Activated CD4-positive, alpha-beta T cell treated with anti-CD3 and anti-CD28 coated beads for 4 hours (primary cell): ENCODE results near the gene SORCS3.

ENCODE experiments used
- DNase-seq, 2 donors: peaks; one replicate each; pipeline ENCODE4 v3.0.0-alpha.2; 2020

The SORCS3 gene

GRCh38 chr10:104779701-104780100 is 138.6 kb downstream of the SORCS3 start:
- DNase-seq, result no peak

- no peak for DNase-seq
Measured at GRCh38 chr10:104780165-104780564, 139.1 kb downstream of the SORCS3 start.

- DNase-seq, result no peak
Measured at GRCh38 chr10:104780946-104781595, 140.0 kb downstream of the SORCS3 start.

GRCh38 chr10:104784452-104784851 is 143.4 kb downstream of the SORCS3 start:
- DNase-seq, result no peak

- no peak for DNase-seq
Measured at GRCh38 chr10:104791471-104791870, 150.4 kb downstream of the SORCS3 start.

GRCh38 chr10:104795411-104795810 is 154.3 kb downstream of the SORCS3 start:
- DNase-seq, result no peak

GRCh38 chr10:104796823-104797222 is 155.7 kb downstream of the SORCS3 start:
- DNase-seq, result no peak

GRCh38 chr10:104802941-104803340 is 161.9 kb downstream of the SORCS3 start:
- DNase-seq, result no peak

GRCh38 chr10:104804880-104805279 is 163.8 kb downstream of the SORCS3 start:
- no peak for DNase-seq

GRCh38 chr10:104806801-104807200 is 165.7 kb downstream of the SORCS3 start:
- no peak for DNase-seq

GRCh38 chr10:104807581-104808310 is 166.7 kb downstream of the SORCS3 start:
- DNase-seq, result no peak

GRCh38 chr10:104809288-104810090 is 168.4 kb downstream of the SORCS3 start:
- no peak for DNase-seq

- DNase-seq, result no peak
Measured at GRCh38 chr10:104811166-104811565, 170.1 kb downstream of the SORCS3 start.

- DNase-seq, result no peak
Measured at GRCh38 chr10:104816501-104816900, 175.4 kb downstream of the SORCS3 start.

GRCh38 chr10:104819731-104820130 is 178.6 kb downstream of the SORCS3 start:
- no peak for DNase-seq

- DNase-seq, result no peak
Measured at GRCh38 chr10:104822088-104822487, 181.0 kb downstream of the SORCS3 start.

- DNase-seq, result no peak
Measured at GRCh38 chr10:104824380-104825006, 183.4 kb downstream of the SORCS3 start.

- no peak for DNase-seq
Measured at GRCh38 chr10:104831272-104831671, 190.2 kb downstream of the SORCS3 start.

- no peak for DNase-seq
Measured at GRCh38 chr10:104834580-104834979, 193.5 kb downstream of the SORCS3 start.

- DNase-seq, result no peak
Measured at GRCh38 chr10:104835422-104835821, 194.3 kb downstream of the SORCS3 start.

GRCh38 chr10:104842704-104843103 is 201.6 kb downstream of the SORCS3 start:
- no peak for DNase-seq

- DNase-seq, result no peak
Measured at GRCh38 chr10:104844073-104844472, 203.0 kb downstream of the SORCS3 start.

GRCh38 chr10:104850023-104850422 is 208.9 kb downstream of the SORCS3 start:
- no peak for DNase-seq
